Uterus (tissue), 4 donors: ENCODE measurements around the gene SLC22A4. TPM values are rescaled to one million over a fixed set of nuclear protein-coding genes. Genes with fewer than 3 reads are reported as not detected.
A peak's percentile ranks its signal among the peaks of the same experiment; 100 is the strongest.

ENCODE experiments used
- DNase-seq, 2 donors: peaks; one replicate each; pipeline ENCODE4 v3.0.0-alpha.2; 2019 to 2020
- H3K27ac ChIP-seq, 2 donors: fragments of 200-600 bp; sonication (generic); 1 replicate in 1 of 2; 2 replicates in 1 of 2; pipeline ENCODE4 v1.5.1; 2016 to 2018
- H3K27me3 ChIP-seq, 2 donors: fragments of 200-600 bp; sonication (generic); one replicate each; pipeline ENCODE4 v1.5.1; 2018 to 2019; ENCODE audit warnings: control low read depth in 1 of 2
- H3K36me3 ChIP-seq, 2 donors: fragments of 200-600 bp; sonication (generic); one replicate each; pipeline ENCODE4 v1.5.1; 2019; ENCODE audit warnings: control low read depth in 1 of 2
- H3K4me1 ChIP-seq, 2 donors: fragments of 200-600 bp; sonication (generic); one replicate each; pipeline ENCODE4 v1.5.1; 2018 to 2019; ENCODE audit warnings: control low read depth in 1 of 2
- H3K4me3 ChIP-seq, 2 donors: fragments of 200-600 bp; sonication (generic); 1 replicate in 1 of 2; 2 replicates in 1 of 2; pipeline ENCODE4 v1.5.1; 2018 to 2019; ENCODE audit warnings: mild to moderate bottlenecking in 1 of 2
- H3K9me3 ChIP-seq, 2 donors: fragments of 200-600 bp; sonication (generic); one replicate each; pipeline ENCODE4 v1.5.1; 2019; ENCODE audit warnings: control low read depth in 1 of 2
- CTCF ChIP-seq, 4 experiments: fragments of 200-600 bp in 2 of 4; fragments of 450-650 bp in 2 of 4; sonication (generic) in 2 of 4; IDR thresholded peaks; one replicate each; pipeline ENCODE4 v1.5.1; 2016 to 2019; ENCODE audit warnings: antibody characterized with exemption in 4 of 4, mild to moderate bottlenecking in 2 of 4, moderate library complexity in 1 of 4
- POLR2A ChIP-seq, 2 donors: fragments of 450-650 bp; IDR thresholded peaks; one replicate each; pipeline ENCODE4 v1.6.1; 2016; ENCODE audit warnings: antibody characterized with exemption in 2 of 2, mild to moderate bottlenecking in 1 of 2, moderate library complexity in 1 of 2
- intact Hi-C: fragments of 100-400 bp; cut with DNase I; formaldehyde crosslinking; loops from one replicate; pipeline ENCODE4 v1.15.1; 2023; ENCODE audit warnings: low total_unique reads
- total RNA-seq, 4 donors: library from RNA; depleted of rRNA in 3 of 4; stranded (reverse); fragments of >200 nt in 3 of 4; gene quantifications; one replicate each; pipeline versions ENCODE4 v1.1.0 to v1.2.4, GENCODE V29; 2014 to 2023
- donor health status: DM: yes; HTN: yes; CAD: no.

The SLC22A4 gene
- total RNA-seq, 4 donors from 2014 or later, result 0.26 to 4.5 (median 2.3) TPM

- DNase-seq, result no peak
- Histone ChIP-seq H3K27ac (peak overlapping the region; percentile 96 to 99), H3K9me3 (no peaks in the 10 kb centered on the region), H3K36me3 (no peaks in the 10 kb centered on the region), H3K27me3 (no peaks in the 10 kb centered on the region), H3K4me1 (peaks cover 11 to 12% of the 10 kb centered on the region in 2 donors), H3K4me3 (peak overlapping the region in 1 of 2 donors; percentile 80)
- TF ChIP-seq POLR2A (IDR thresholded peaks at IDR 0.05), result no peak
- TF ChIP-seq CTCF (IDR thresholded peaks at IDR 0.05), result no peak
- intact Hi-C loops, result no loop called here
These were observed 37.4 kb upstream of the SLC22A4 start for GRCh38 chr5:132256783-132257130.

GRCh38 chr5:132257131-132258101 is 36.8 kb upstream of the SLC22A4 start, which contains the start of gene PDLIM4:
Gene PDLIM4, plus strand, starts transcription at chr5:132257696. Its CDS starts 39 bp downstream, at chr5:132257735.
- intact Hi-C loops, result no loop called here
- peak; percentile 78 for DNase-seq
- no peaks in the 10 kb centered on the region for H3K9me3 ChIP-seq
- peak within 1 kb of the TSS; percentile 80 for H3K4me3 ChIP-seq
- TF ChIP-seq POLR2A (IDR thresholded peaks at IDR 0.05) (peak; percentile 54 to 81), CTCF (IDR thresholded peaks at IDR 0.05) (no peak)
- H3K36me3 ChIP-seq, result no peaks in the 10 kb centered on the region
- H3K27ac ChIP-seq, result peak within 1 kb of the TSS; percentile 96 to 99
- H3K4me1 ChIP-seq, result peaks cover 17 to 18% of the 10 kb centered on the region in 2 donors
- H3K27me3 ChIP-seq, result no peaks in the 10 kb centered on the region

- intact Hi-C loops, result no loop called here
- Histone ChIP-seq H3K9me3 (no peaks in the 10 kb centered on the region), H3K4me1 (peaks cover 22 to 27% of the 10 kb centered on the region in 2 donors), H3K4me3 (peak overlapping the region; percentile 80), H3K27ac (peak overlapping the region; percentile 96 to 99), H3K27me3 (no peaks in the 10 kb centered on the region), H3K36me3 (no peaks in the 10 kb centered on the region)
- TF ChIP-seq POLR2A (IDR thresholded peaks at IDR 0.05) (peak in 1 of 2 donors; percentile 30), CTCF (IDR thresholded peaks at IDR 0.05) (no peak)
- peak; percentile 53 to 68 for DNase-seq
These were observed 35.8 kb upstream of the SLC22A4 start for GRCh38 chr5:132258102-132259068.

- TF ChIP-seq POLR2A (IDR thresholded peaks at IDR 0.05) (peak; percentile 30 to 62), CTCF (IDR thresholded peaks at IDR 0.05) (no peak)
- Histone ChIP-seq H3K4me1 (peaks cover 26 to 36% of the 10 kb centered on the region in 2 donors), H3K36me3 (no peaks in the 10 kb centered on the region), H3K27me3 (no peaks in the 10 kb centered on the region), H3K27ac (peak overlapping the region; percentile 96 to 99), H3K4me3 (peak overlapping the region; percentile 80), H3K9me3 (no peaks in the 10 kb centered on the region)
- intact Hi-C loops, result no loop called here
- DNase-seq, result peak; percentile 76 to 79
These were observed 34.9 kb upstream of the SLC22A4 start for GRCh38 chr5:132259069-132259851.
